CD4-positive, alpha-beta T cell (primary cell): ENCODE results near the gene SMIM31. TPM values are rescaled to one million over a fixed set of nuclear protein-coding genes. Genes with fewer than 3 reads are reported as not detected.

Experiments used
- ATAC-seq: fragments of 200-7000 bp; cut with Tn5 transposase; one replicate; pipeline ENCODE4 v1.10.0; 2022; ENCODE audit warnings: mild to moderate bottlenecking; ENCODE audit not compliant: poor library complexity
- CTCF ChIA-PET: fragments of 350-600 bp; sonication (Branson Sonifier 250); formaldehyde crosslinking; loops from one replicate; lab custom pipeline; 2021; ENCODE audit warnings: antibody characterized with exemption, inconsistent platforms; lab: Charles Lee
- POLR2A ChIA-PET: fragments of 350-600 bp; sonication (Branson Sonifier 250); formaldehyde crosslinking; loops from one replicate; lab custom pipeline; 2021; ENCODE audit warnings: antibody characterized with exemption, inconsistent platforms; lab: Charles Lee
- DNase-seq, 14 experiments: peaks; one replicate each; pipeline ENCODE4 v3.0.0-alpha.2; 2013 to 2020; ENCODE audit warnings: mixed read lengths in 2 of 14
- H3K27ac ChIP-seq, 2 donors: one replicate each; pipeline versions ENCODE4 v1.5.1 to v1.7.0; 2013; ENCODE audit warnings: low read length in 2 of 2, low read depth in 1 of 2, mild to moderate bottlenecking in 1 of 2
- H3K27me3 ChIP-seq, 2 experiments: 1 replicate in 1 of 2; 2 replicates in 1 of 2; pipeline versions ENCODE4 v1.6.1 to v1.7.0; 2013; ENCODE audit warnings: low read length in 2 of 2, control low read depth in 1 of 2, mild to moderate bottlenecking in 1 of 2, moderate library complexity in 1 of 2; ENCODE audit not compliant: insufficient read depth in 2 of 2, control insufficient read depth in 1 of 2
- H3K36me3 ChIP-seq: one replicate; pipeline ENCODE4 v1.6.1; 2013; ENCODE audit warnings: low read length, control low read depth; ENCODE audit not compliant: insufficient read depth
- H3K4me1 ChIP-seq: one replicate; pipeline ENCODE4 v1.6.1; 2013; ENCODE audit warnings: low read length, control low read depth; ENCODE audit not compliant: insufficient read depth
- H3K4me3 ChIP-seq: one replicate; pipeline ENCODE4 v1.5.1; 2013; ENCODE audit warnings: mild to moderate bottlenecking, low read length, moderate library complexity
- H3K9me3 ChIP-seq, 2 experiments: 1 replicate in 1 of 2; 2 replicates in 1 of 2; pipeline versions ENCODE4 v1.6.1 to v1.7.0; 2013; ENCODE audit warnings: low read length in 2 of 2, mild to moderate bottlenecking in 2 of 2, control low read depth in 1 of 2, moderate library complexity in 1 of 2; ENCODE audit not compliant: control insufficient read depth in 1 of 2, insufficient read depth in 1 of 2
- H3K27ac Mint-ChIP-seq: one replicate; pipeline ENCODE4 v1.8.0; 2020; ENCODE audit warnings: mixed read lengths
- H3K27me3 Mint-ChIP-seq: one replicate; pipeline ENCODE4 v1.8.0; 2021; ENCODE audit warnings: mixed read lengths
- H3K36me3 Mint-ChIP-seq: one replicate; pipeline ENCODE4 v1.8.0; 2021; ENCODE audit warnings: low read depth, mixed read lengths
- H3K4me1 Mint-ChIP-seq: one replicate; pipeline ENCODE4 v1.8.0; 2021; ENCODE audit warnings: low read depth, mixed read lengths
- H3K4me3 Mint-ChIP-seq: one replicate; pipeline ENCODE4 v1.8.0; 2020; ENCODE audit warnings: mild to moderate bottlenecking, mixed read lengths
- H3K9me3 Mint-ChIP-seq: one replicate; pipeline ENCODE4 v1.8.0; 2020; ENCODE audit warnings: mixed read lengths
- CTCF ChIP-seq: fragments of 200-600 bp; IDR thresholded peaks from one replicate; pipeline ENCODE4 v1.8.0; 2022; ENCODE audit warnings: antibody characterized with exemption, mild to moderate bottlenecking
- intact Hi-C, 2 experiments: fragments of 100-400 bp; cut with DNase I in 1 of 2; cut with micrococcal nuclease in 1 of 2; formaldehyde crosslinking; loops; one replicate each; pipeline versions ENCODE4 v1.15.1 to v1.9.0; 2023 to 2025; cut with DNase I, micrococcal nuclease
- total RNA-seq, 174 experiments: library from RNA in 2 of 174; stranded (reverse) in 2 of 174; gene quantifications; one replicate each; pipeline ENCODE4 v1.2.3 and lab custom pipeline; 2021 to 2026

The SMIM31 gene
- total RNA-seq, 2 experiments from 2014 or later: not detected

- TF ChIP-seq CTCF: no peak
- Histone ChIP-seq H3K27ac (no peak overlapping the region), H3K4me1 (no peaks in the 10 kb centered on the region), H3K27me3 (no peaks in the 10 kb centered on the region), H3K36me3 (no peaks in the 10 kb centered on the region), H3K4me3 (no peak overlapping the region), H3K9me3 (no peaks in the 10 kb centered on the region)
- ATAC-seq: no peak
- Mint-ChIP-seq H3K27me3 (peaks cover 31% of the 10 kb centered on the region), H3K4me3 (no peak overlapping the region), H3K36me3 (no peaks in the 10 kb centered on the region), H3K9me3 (no peaks in the 10 kb centered on the region), H3K27ac (no peak overlapping the region), H3K4me1 (no peaks in the 10 kb centered on the region)
- CTCF ChIA-PET: interaction anchor here (0.6 kb wide), 1 partner anchor 45 kb away, joined by 3 read pairs; no protein-coding TSS in a partner anchor
- no peak for DNase-seq
- POLR2A ChIA-PET: no interaction called here
- intact Hi-C loops: no loop called here
Observed at GRCh38 chr4:164768516-164768915, 14.6 kb downstream of the SMIM31 start.

DNA sequence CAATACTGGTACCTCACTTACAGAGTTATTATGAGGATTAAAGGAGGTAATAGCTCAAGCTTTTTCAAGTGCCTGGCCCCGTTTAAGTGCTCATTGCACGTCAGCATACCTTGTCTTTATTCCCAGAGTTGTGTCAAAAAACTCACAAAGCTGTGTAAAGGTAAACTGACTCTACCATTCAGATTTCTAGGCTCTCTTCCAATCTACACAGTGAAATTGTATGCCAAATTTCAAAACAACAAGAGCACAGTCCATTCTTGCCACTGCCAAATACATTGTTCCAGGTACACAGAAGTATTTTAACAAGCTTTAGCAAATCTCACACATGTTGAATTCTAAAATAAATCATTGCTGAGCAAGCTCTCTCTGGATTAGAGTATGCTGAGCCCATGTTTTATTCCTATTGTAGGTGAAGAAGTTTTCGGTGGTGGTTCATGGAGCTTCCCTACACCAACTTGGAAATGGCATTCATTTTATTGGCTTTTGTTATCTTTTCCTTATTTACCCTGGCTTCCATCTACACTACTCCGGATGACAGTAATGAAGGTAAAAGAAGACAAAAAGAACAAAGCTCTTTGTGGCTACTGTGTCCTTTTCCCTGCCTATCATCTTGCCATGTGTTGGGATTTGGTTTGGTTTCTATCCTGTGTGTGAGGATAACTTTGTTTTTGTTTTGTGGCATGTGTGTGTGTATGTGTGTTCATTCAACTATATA, 16.2 kb downstream of the SMIM31 start:
- Mint-ChIP-seq H3K4me1 (no peaks in the 10 kb centered on the region), H3K27ac (no peak overlapping the region), H3K4me3 (no peak overlapping the region), H3K36me3 (no peaks in the 10 kb centered on the region), H3K27me3 (peaks cover 23% of the 10 kb centered on the region), H3K9me3 (no peaks in the 10 kb centered on the region)
- no peak for DNase-seq
- ChIA-PET CTCF (no interaction called here), POLR2A (no interaction called here)
- no peak overlapping the region for H3K27ac ChIP-seq
- intact Hi-C loops: no loop called here
- no peaks in the 10 kb centered on the region for H3K27me3 ChIP-seq
- no peak for TF ChIP-seq CTCF
- no peaks in the 10 kb centered on the region for H3K9me3 ChIP-seq
- no peak for ATAC-seq
- no peaks in the 10 kb centered on the region for H3K4me1 ChIP-seq
- no peaks in the 10 kb centered on the region for H3K36me3 ChIP-seq
- no peak overlapping the region for H3K4me3 ChIP-seq

GRCh38 chr4:164771088-164771487, 17.2 kb downstream of the SMIM31 start:
- no peaks in the 10 kb centered on the region for H3K4me1 ChIP-seq
- no peaks in the 10 kb centered on the region for H3K4me1 Mint-ChIP-seq
- no peak overlapping the region for H3K27ac ChIP-seq
- ChIA-PET POLR2A (no interaction called here), CTCF (no interaction called here)
- intact Hi-C loops: no loop called here
- no peak overlapping the region for H3K4me3 ChIP-seq
- no peaks in the 10 kb centered on the region for H3K9me3 Mint-ChIP-seq
- H3K9me3 ChIP-seq: no peaks in the 10 kb centered on the region
- H3K27me3 ChIP-seq: no peaks in the 10 kb centered on the region
- DNase-seq: no peak
- no peak for TF ChIP-seq CTCF
- H3K27me3 Mint-ChIP-seq: peaks cover 17% of the 10 kb centered on the region
- no peak for ATAC-seq
- H3K27ac Mint-ChIP-seq: no peak overlapping the region
- no peaks in the 10 kb centered on the region for H3K36me3 ChIP-seq
- H3K4me3 Mint-ChIP-seq: no peak overlapping the region
- H3K36me3 Mint-ChIP-seq: no peaks in the 10 kb centered on the region
